Neutrophil (primary cell): ENCODE results near the gene ZDHHC11.
"Not testable (repeated sequence)": the region's sequence is repeated elsewhere in the genome, so short reads cannot be mapped to it uniquely, and the experiment has no call there.

Experiments used
- H3K27ac ChIP-seq: fragments of 200-600 bp; sonication (generic); 2 replicates; pipeline ENCODE4 v1.5.1; 2016; ENCODE audit warnings: mild to moderate bottlenecking, moderate library complexity
- H3K27me3 ChIP-seq: fragments of 200-600 bp; sonication (generic); 2 replicates; pipeline ENCODE4 v1.6.0; 2016; ENCODE audit warnings: mild to moderate bottlenecking
- H3K36me3 ChIP-seq: fragments of 200-600 bp; sonication (generic); 2 replicates; pipeline ENCODE4 v1.5.1; 2017
- H3K4me1 ChIP-seq, 2 experiments: fragments of 200-600 bp in 1 of 2; sonication (generic) in 1 of 2; 1 replicate in 1 of 2; 2 replicates in 1 of 2; pipeline versions ENCODE4 v1.5.1 to v1.6.1; 2013 to 2016; ENCODE audit warnings: low read depth in 1 of 2, low read length in 1 of 2, mild to moderate bottlenecking in 1 of 2, moderate library complexity in 1 of 2; ENCODE audit not compliant: control insufficient read depth in 1 of 2, insufficient read depth in 1 of 2
- H3K4me3 ChIP-seq, 2 experiments: fragments of 200-600 bp in 1 of 2; sonication (generic) in 1 of 2; 1 replicate in 1 of 2; 2 replicates in 1 of 2; pipeline ENCODE4 v1.5.1; 2013 to 2016; ENCODE audit warnings: low read depth in 1 of 2, low read length in 1 of 2, mild to moderate bottlenecking in 1 of 2, moderate library complexity in 1 of 2
- H3K9me3 ChIP-seq: fragments of 200-600 bp; sonication (generic); 2 replicates; pipeline ENCODE4 v1.5.1; 2016
- CTCF ChIP-seq: fragments of 200-600 bp; sonication (generic); IDR thresholded peaks from 2 replicates; pipeline ENCODE4 v1.5.1; 2016; ENCODE audit warnings: antibody characterized with exemption

ZDHHC11 gene

GRCh38 chr5:751496-751895 lies 99.3 kb downstream of the ZDHHC11 start:
- Histone ChIP-seq H3K36me3 (no peaks in the 10 kb centered on the region), H3K4me3 (no peak overlapping the region), H3K27ac (no peak overlapping the region), H3K9me3 (no peaks in the 10 kb centered on the region), H3K27me3 (no peaks in the 10 kb centered on the region), H3K4me1 (no peaks in the 10 kb centered on the region)
- TF ChIP-seq CTCF: no peak

GRCh38 chr5:750226-750625 lies 100.6 kb downstream of the ZDHHC11 start:
- not testable (repeated sequence) for H3K9me3 ChIP-seq, H3K36me3 ChIP-seq, H3K27ac ChIP-seq, H3K4me3 ChIP-seq, H3K27me3 ChIP-seq, H3K4me1 ChIP-seq

GRCh38 chr5:749101-749670 lies 101.6 kb downstream of the ZDHHC11 start:
- Histone ChIP-seq H3K4me3 (no peak overlapping the region), H3K27me3 (no peaks in the 10 kb centered on the region), H3K36me3 (no peaks in the 10 kb centered on the region), H3K27ac (no peak overlapping the region), H3K9me3 (no peaks in the 10 kb centered on the region), H3K4me1 (no peaks in the 10 kb centered on the region)
- no peak for TF ChIP-seq CTCF

- not testable (repeated sequence) for H3K27me3 ChIP-seq, H3K4me3 ChIP-seq, H3K36me3 ChIP-seq, H3K4me1 ChIP-seq, H3K9me3 ChIP-seq, H3K27ac ChIP-seq
Measured at GRCh38 chr5:748011-748980, 102.5 kb downstream of the ZDHHC11 start.

GRCh38 chr5:747303-747844 lies 103.4 kb downstream of the ZDHHC11 start:
- not testable (repeated sequence) for H3K4me1 ChIP-seq, H3K27ac ChIP-seq, H3K36me3 ChIP-seq, H3K9me3 ChIP-seq, H3K27me3 ChIP-seq, H3K4me3 ChIP-seq

GRCh38 chr5:746258-746761 lies 104.5 kb downstream of the ZDHHC11 start:
- Histone ChIP-seq H3K4me1 (no peaks in the 10 kb centered on the region), H3K27ac (no peak overlapping the region), H3K9me3 (no peaks in the 10 kb centered on the region), H3K27me3 (no peaks in the 10 kb centered on the region), H3K36me3 (no peaks in the 10 kb centered on the region), H3K4me3 (no peak overlapping the region)
- no peak for TF ChIP-seq CTCF
